Fibroblast of lung (primary cell): ENCODE results near the gene LCN15. TPM values are rescaled to one million over a fixed set of nuclear protein-coding genes. Genes with fewer than 3 reads are reported as not detected.

Experiments
- DNase-seq, 2 donors: peaks; one replicate each; pipeline versions ENCODE4 v3.0.0 to v3.0.0-alpha.2; 2010; ENCODE audit warnings: low read depth in 2 of 2
- H2AFZ ChIP-seq: 2 replicates; pipeline ENCODE4 v1.5.1; 2012; ENCODE audit warnings: low read length, control low read depth, inconsistent platforms
- H3K27ac ChIP-seq: 2 replicates; pipeline ENCODE4 v1.5.1; 2011; ENCODE audit warnings: low read length, control low read depth; ENCODE audit not compliant: insufficient read depth
- H3K27me3 ChIP-seq: 2 replicates; pipeline ENCODE4 v1.5.1; 2011; ENCODE audit warnings: mild to moderate bottlenecking, low read length; ENCODE audit not compliant: control insufficient read depth, insufficient read depth
- H3K36me3 ChIP-seq: 2 replicates; pipeline ENCODE4 v1.5.1; 2011; ENCODE audit warnings: low read length; ENCODE audit not compliant: control insufficient read depth, insufficient read depth
- H3K4me1 ChIP-seq: 2 replicates; pipeline ENCODE4 v1.5.1; 2011; ENCODE audit warnings: low read length; ENCODE audit not compliant: control insufficient read depth, insufficient read depth; ENCODE audit errors: extremely low read depth
- H3K4me2 ChIP-seq: 2 replicates; pipeline ENCODE4 v1.5.1; 2011; ENCODE audit warnings: low read length, control low read depth; ENCODE audit not compliant: insufficient read depth; ENCODE audit errors: extremely low read depth
- H3K4me3 ChIP-seq, 4 experiments: fragments of 200-600 bp in 1 of 4; sonication (generic) in 1 of 4; replicated peaks in 1 of 4; 2 replicates each; pipeline ENCODE4 v1.5.1; 2011 to 2016; ENCODE audit warnings: low read length in 4 of 4, low read depth in 3 of 4, mild to moderate bottlenecking in 3 of 4, control low read depth in 2 of 4, inconsistent platforms in 1 of 4, mixed read lengths in 1 of 4; ENCODE audit not compliant: insufficient read depth in 1 of 4; ENCODE audit errors: control extremely low read depth in 1 of 4
- H3K79me2 ChIP-seq: 2 replicates; pipeline ENCODE4 v1.5.1; 2012; ENCODE audit warnings: mild to moderate bottlenecking, low read length, inconsistent platforms; ENCODE audit not compliant: control insufficient read depth, insufficient read depth
- H3K9ac ChIP-seq: 2 replicates; pipeline ENCODE4 v1.5.1; 2011; ENCODE audit warnings: mild to moderate bottlenecking, low read length, control low read depth; ENCODE audit not compliant: insufficient read depth
- H3K9me3 ChIP-seq: 2 replicates; pipeline ENCODE4 v1.5.1; 2012; ENCODE audit warnings: low read depth, low read length; ENCODE audit not compliant: control insufficient read depth, insufficient read depth
- H4K20me1 ChIP-seq: 2 replicates; pipeline ENCODE4 v1.5.1; 2011; ENCODE audit warnings: low read length; ENCODE audit not compliant: control insufficient read depth, insufficient read depth; ENCODE audit errors: extremely low read depth
- CTCF ChIP-seq, 2 donors: IDR thresholded peaks in 1 of 2; conservative IDR thresholded peaks in 1 of 2; 1 replicate in 1 of 2; 2 replicates in 1 of 2; pipeline ENCODE4 v1.5.1; 2011 to 2012; ENCODE audit warnings: low read length in 2 of 2, control low read depth in 1 of 2, inconsistent platforms in 1 of 2, low read depth in 1 of 2, mild to moderate bottlenecking in 1 of 2
- EZH2 ChIP-seq: IDR thresholded peaks from 2 replicates; pipeline ENCODE4 v1.5.1; 2012; ENCODE audit warnings: low read length, control low read depth, mild to moderate bottlenecking; ENCODE audit errors: missing control alignments
- polyA plus RNA-seq, 2 donors: library from polyadenylated mRNA; depleted of rRNA in 1 of 2; stranded (reverse) in 1 of 2; unstranded in 1 of 2; fragments of >200 nt; gene quantifications; 2 replicates each; pipeline ENCODE4 v1.2.1, GENCODE V29; 2011 to 2012; ENCODE audit warnings: missing spikeins in 1 of 2
- total RNA-seq: library from RNA; depleted of rRNA; stranded (reverse); fragments of >200 nt; gene quantifications from 2 replicates; pipeline ENCODE4 v1.2.1, GENCODE V29; 2014

Gene LCN15
- total and polyA plus RNA-seq, 2 donors (not counting 1 experiment from before 2014, with no cell fraction given): not detected

- no peak overlapping the region for H3K4me3 ChIP-seq
- H3K36me3 ChIP-seq: no peaks in the 10 kb centered on the region
- H3K27me3 ChIP-seq: peaks cover 6% of the 10 kb centered on the region
- no peaks in the 10 kb centered on the region for H3K9me3 ChIP-seq
- H3K9ac ChIP-seq: no peak overlapping the region
- no peaks in the 10 kb centered on the region for H4K20me1 ChIP-seq
- no peak overlapping the region for H3K4me2 ChIP-seq
- H3K79me2 ChIP-seq: no peaks in the 10 kb centered on the region
- H3K27ac ChIP-seq: no peak overlapping the region
- H2AFZ ChIP-seq: no peak overlapping the region
- no peaks in the 10 kb centered on the region for H3K4me1 ChIP-seq
- no peak for DNase-seq
- no peak for TF ChIP-seq CTCF (conservative IDR thresholded peaks at IDR 0.05 in 1 of 2, IDR thresholded peaks at IDR 0.05 in 1 of 2; ENCODE audit: low read depth in 1 of 2, low read length in 2 of 2)
- TF ChIP-seq EZH2: no peak
Measured at GRCh38 chr9:136735812-136736480, 28.4 kb downstream of the LCN15 start.

GRCh38 chr9:136734837-136735496, 29.4 kb downstream of the LCN15 start:
- Histone ChIP-seq H3K4me1 (no peaks in the 10 kb centered on the region), H2AFZ (no peak overlapping the region), H3K79me2 (peaks cover 4% of the 10 kb centered on the region), H3K9me3 (no peaks in the 10 kb centered on the region), H3K4me2 (no peak overlapping the region), H3K9ac (no peak overlapping the region), H4K20me1 (no peaks in the 10 kb centered on the region), H3K4me3 (no peak overlapping the region), H3K27me3 (peaks cover 2% of the 10 kb centered on the region), H3K27ac (no peak overlapping the region), H3K36me3 (no peaks in the 10 kb centered on the region)
- DNase-seq: no peak
- no peak for TF ChIP-seq CTCF (conservative IDR thresholded peaks at IDR 0.05 in 1 of 2, IDR thresholded peaks at IDR 0.05 in 1 of 2; ENCODE audit: low read depth in 1 of 2, low read length in 2 of 2)
- TF ChIP-seq EZH2: no peak

DNA sequence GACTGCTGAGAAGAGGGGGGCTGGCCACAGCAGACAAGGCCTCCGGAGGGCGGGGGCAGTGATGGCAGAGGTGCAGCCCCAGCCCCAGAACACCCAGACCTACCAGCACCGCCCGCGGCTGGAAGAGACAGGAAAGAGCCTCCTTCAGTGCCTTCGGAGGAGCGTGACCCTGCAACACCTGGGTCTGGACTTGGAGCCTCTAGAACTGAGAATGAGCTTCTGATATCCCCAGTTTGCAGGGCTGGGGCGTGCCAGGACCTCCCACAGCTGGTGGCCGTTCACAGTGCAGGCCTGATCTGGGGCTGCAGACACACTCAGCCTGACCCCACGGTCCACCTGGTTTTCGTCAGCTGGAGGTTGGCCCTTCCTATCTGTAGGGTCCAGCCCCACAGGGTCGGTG, 30.7 kb downstream of the LCN15 start:
- H3K79me2 ChIP-seq: peaks cover 13% of the 10 kb centered on the region
- H3K9me3 ChIP-seq: no peaks in the 10 kb centered on the region
- H3K9ac ChIP-seq: no peak overlapping the region
- DNase-seq: no peak
- H3K27ac ChIP-seq: no peak overlapping the region
- H3K36me3 ChIP-seq: no peaks in the 10 kb centered on the region
- H3K4me1 ChIP-seq: no peaks in the 10 kb centered on the region
- no peak overlapping the region for H3K4me3 ChIP-seq
- TF ChIP-seq EZH2 (no peak), CTCF (conservative IDR thresholded peaks at IDR 0.05 in 1 of 2, IDR thresholded peaks at IDR 0.05 in 1 of 2; ENCODE audit: low read depth in 1 of 2, low read length in 2 of 2) (no peak)
- H3K27me3 ChIP-seq: no peaks in the 10 kb centered on the region
- H3K4me2 ChIP-seq: no peak overlapping the region
- no peak overlapping the region for H2AFZ ChIP-seq
- no peaks in the 10 kb centered on the region for H4K20me1 ChIP-seq
